ENCODE data around the gene HCFC1R1.

- TF ChIP-seq, protein P1, sequence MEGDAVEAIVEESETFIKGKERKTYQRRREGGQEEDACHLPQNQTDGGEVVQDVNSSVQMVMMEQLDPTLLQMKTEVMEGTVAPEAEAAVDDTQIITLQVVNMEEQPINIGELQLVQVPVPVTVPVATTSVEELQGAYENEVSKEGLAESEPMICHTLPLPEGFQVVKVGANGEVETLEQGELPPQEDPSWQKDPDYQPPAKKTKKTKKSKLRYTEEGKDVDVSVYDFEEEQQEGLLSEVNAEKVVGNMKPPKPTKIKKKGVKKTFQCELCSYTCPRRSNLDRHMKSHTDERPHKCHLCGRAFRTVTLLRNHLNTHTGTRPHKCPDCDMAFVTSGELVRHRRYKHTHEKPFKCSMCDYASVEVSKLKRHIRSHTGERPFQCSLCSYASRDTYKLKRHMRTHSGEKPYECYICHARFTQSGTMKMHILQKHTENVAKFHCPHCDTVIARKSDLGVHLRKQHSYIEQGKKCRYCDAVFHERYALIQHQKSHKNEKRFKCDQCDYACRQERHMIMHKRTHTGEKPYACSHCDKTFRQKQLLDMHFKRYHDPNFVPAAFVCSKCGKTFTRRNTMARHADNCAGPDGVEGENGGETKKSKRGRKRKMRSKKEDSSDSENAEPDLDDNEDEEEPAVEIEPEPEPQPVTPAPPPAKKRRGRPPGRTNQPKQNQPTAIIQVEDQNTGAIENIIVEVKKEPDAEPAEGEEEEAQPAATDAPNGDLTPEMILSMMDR (IDR thresholded peaks at IDR 0.05): no peak
- TF ChIP-seq POLR2A (IDR thresholded peaks at IDR 0.05): no peak
Measured at GRCh38 chr16:3045758-3046640, 22.3 kb upstream of the HCFC1R1 start, which contains the start of gene MMP25.
